Neural progenitor cell (in vitro differentiated cells): ENCODE results near the gene IFNAR1.

Experiments used
- EZH2 ChIP-seq: fragments of 200-600 bp; sonication (generic); IDR thresholded peaks from 2 replicates; pipeline ENCODE4 v1.6.1; 2017; ENCODE audit warnings: antibody characterized with exemption, mild to moderate bottlenecking, moderate library complexity
- TF ChIP-seq, protein P1 (sequence below): fragments of 200-600 bp; sonication (generic); IDR thresholded peaks from 2 replicates; pipeline ENCODE4 v1.5.1; 2017; ENCODE audit warnings: antibody characterized with exemption, mild to moderate bottlenecking

DNA sequence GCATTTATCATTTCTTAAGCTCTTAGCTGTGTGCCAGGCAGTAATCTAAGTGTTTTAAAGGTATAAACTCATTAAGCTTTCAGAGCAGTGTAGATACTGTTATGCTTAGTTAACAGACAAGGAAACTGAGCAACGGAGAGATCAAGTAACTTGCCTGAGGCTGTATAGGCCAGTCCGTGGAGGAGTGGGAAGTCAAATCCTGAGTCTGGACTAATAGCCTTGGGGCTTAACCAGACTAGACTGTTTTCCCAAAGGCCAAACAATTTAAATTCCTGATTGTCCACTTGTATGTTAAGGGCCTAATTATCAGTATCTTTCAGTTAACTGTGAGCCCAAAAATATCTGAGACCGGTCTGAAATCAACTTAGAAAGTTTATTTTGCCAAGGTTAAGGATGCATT, 2.6 kb downstream of the IFNAR1 start:
- TF ChIP-seq, protein P1, sequence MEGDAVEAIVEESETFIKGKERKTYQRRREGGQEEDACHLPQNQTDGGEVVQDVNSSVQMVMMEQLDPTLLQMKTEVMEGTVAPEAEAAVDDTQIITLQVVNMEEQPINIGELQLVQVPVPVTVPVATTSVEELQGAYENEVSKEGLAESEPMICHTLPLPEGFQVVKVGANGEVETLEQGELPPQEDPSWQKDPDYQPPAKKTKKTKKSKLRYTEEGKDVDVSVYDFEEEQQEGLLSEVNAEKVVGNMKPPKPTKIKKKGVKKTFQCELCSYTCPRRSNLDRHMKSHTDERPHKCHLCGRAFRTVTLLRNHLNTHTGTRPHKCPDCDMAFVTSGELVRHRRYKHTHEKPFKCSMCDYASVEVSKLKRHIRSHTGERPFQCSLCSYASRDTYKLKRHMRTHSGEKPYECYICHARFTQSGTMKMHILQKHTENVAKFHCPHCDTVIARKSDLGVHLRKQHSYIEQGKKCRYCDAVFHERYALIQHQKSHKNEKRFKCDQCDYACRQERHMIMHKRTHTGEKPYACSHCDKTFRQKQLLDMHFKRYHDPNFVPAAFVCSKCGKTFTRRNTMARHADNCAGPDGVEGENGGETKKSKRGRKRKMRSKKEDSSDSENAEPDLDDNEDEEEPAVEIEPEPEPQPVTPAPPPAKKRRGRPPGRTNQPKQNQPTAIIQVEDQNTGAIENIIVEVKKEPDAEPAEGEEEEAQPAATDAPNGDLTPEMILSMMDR = no peak
- TF ChIP-seq EZH2 = no peak
